Fibroblast of the aortic adventitia (primary cell): Measurements from ENCODE around the gene MBIP. TPM values are rescaled to one million over a fixed set of nuclear protein-coding genes. Genes with fewer than 3 reads are reported as not detected.
"Not testable (repeated sequence)": the region's sequence is repeated elsewhere in the genome, so short reads cannot be mapped to it uniquely, and the experiment has no call there.

ENCODE experiments used
- DNase-seq: peaks from one replicate; pipeline ENCODE4 v3.0.0-alpha.2; 2010; ENCODE audit warnings: low read depth
- H3K4me3 ChIP-seq: 2 replicates; pipeline ENCODE4 v1.5.1; 2011; ENCODE audit warnings: low read depth, mild to moderate bottlenecking, control low read depth, low read length, moderate library complexity
- total RNA-seq: library from RNA; depleted of rRNA; stranded (reverse); fragments of >200 nt; gene quantifications from 2 replicates; pipeline ENCODE4 v1.2.3, GENCODE V29; 2012; ENCODE audit warnings: low replicate concordance
- TF ChIP-seq, protein P1 (sequence below): IDR thresholded peaks from 2 replicates; pipeline ENCODE4 v1.5.1; 2011; ENCODE audit warnings: mild to moderate bottlenecking, low read length, control low read depth, inconsistent platforms; ENCODE audit not compliant: insufficient read depth

MBIP gene
- total RNA-seq, 1 donor, result 18.2 TPM

DNA sequence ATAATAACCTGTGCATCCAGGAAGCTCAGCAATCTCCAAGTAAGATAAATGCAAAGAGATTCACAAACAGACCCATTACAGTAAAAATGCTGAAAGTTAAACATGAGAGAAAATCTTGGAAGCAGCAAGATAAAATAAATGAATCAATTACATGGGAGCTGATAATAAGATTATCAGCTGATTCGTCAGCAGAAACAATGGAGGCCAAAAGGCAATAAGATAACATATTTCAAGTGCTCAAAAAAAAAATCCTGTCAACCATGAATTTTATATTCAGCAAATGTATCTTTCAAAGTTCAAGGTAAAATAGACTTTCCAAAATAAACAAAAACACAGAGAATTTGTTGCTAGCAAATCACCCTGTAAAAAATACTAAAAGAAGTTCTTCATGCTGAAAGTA is 36.4 kb upstream of the MBIP start:
- TF ChIP-seq, protein P1, sequence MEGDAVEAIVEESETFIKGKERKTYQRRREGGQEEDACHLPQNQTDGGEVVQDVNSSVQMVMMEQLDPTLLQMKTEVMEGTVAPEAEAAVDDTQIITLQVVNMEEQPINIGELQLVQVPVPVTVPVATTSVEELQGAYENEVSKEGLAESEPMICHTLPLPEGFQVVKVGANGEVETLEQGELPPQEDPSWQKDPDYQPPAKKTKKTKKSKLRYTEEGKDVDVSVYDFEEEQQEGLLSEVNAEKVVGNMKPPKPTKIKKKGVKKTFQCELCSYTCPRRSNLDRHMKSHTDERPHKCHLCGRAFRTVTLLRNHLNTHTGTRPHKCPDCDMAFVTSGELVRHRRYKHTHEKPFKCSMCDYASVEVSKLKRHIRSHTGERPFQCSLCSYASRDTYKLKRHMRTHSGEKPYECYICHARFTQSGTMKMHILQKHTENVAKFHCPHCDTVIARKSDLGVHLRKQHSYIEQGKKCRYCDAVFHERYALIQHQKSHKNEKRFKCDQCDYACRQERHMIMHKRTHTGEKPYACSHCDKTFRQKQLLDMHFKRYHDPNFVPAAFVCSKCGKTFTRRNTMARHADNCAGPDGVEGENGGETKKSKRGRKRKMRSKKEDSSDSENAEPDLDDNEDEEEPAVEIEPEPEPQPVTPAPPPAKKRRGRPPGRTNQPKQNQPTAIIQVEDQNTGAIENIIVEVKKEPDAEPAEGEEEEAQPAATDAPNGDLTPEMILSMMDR, result no peak
- no peak overlapping the region for H3K4me3 ChIP-seq

DNA sequence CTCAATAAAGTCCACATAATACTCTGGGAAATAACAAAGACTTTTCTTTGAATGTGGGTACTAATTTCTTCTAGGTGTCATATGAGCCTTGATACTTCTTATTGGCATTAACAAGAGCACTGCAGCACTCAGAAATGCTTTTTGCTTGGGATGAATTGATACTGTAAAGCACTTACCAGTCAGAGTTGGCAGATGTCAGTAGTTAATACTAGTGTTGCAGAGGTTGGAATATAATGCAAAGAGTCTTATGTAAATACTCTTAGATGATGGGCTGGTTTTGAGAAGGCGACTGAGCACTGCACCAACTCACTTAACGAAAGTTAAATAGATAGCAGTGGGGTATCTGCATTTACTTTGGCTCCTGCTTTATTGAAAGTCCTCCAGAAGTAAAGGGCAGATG is 25.6 kb upstream of the MBIP start:
- DNase-seq, result no peak
- no peak overlapping the region for H3K4me3 ChIP-seq
- TF ChIP-seq, protein P1, result no peak

More for the DNA sequence above, 36.4 kb upstream of the MBIP start:
- DNase-seq, result no peak

DNA sequence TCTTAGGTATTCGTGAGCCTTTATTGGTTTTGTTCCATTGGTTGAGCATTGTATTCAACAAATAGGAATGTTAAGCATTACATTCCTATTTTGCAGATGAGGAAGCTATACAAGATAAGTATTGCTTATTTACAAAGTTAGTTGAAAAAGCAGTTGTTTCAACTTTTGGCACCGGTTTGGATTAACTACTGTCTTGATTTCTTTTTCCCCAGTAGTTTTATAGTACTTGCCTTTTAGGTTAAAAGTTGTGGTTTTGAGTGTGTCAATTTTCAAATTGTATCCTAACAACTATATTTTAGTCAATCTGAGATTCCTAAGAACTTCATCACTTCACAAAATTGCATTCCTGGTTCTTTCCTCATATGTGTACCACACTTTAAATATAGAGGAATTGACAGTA is 23.8 kb upstream of the MBIP start:
- peak; percentile 2 for DNase-seq
- TF ChIP-seq, protein P1, result no peak

DNA sequence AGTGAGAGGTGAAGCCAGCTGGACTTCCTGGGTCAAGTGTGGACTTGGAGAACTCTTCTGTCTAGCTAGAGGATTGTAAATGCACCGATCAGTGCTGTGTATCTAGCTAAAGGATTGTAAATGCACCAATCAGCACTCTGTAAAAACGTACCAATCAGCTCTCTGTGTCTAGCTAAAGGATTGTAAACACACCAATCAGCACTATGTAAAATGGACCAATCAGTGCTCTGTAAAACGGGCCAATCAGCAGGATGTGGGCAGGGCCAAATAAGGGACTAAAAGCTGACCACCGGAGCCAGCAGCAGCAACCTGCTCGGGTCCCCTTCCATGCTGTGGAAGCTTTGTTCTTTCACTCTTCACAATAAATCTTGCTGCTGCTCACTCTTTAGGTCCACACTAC is 21.4 kb upstream of the MBIP start:
- DNase-seq, H3K4me3 ChIP-seq: not testable (repeated sequence)

More for the DNA sequence above, 23.8 kb upstream of the MBIP start:
- no peak overlapping the region for H3K4me3 ChIP-seq

DNA sequence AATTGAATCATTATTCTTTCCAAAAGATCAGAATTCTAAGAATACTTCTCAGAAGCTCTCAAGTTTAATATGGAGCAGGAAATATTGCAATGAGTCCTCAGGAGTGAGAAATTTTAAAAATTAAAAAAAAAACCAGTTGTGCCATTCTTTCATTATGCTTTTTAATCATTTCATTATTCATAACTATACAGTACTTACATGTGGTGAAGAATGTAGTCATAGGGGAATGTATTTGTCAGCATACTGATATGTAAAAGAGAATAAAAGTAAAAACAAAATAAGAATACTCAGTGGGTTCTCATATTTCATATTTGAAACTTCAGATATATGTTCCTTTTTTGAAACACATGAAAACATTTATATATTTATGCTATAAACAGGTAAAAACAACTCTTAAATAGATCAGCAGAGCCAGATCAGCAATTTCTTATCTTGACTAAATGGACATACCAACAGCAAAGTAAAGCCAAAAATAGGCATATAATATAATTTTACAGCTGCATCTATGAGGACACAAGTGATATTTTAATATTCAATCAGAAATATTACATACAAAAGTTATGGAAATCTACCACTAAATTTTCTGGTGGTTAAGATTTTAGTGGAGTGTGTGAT is 19.9 kb upstream of the MBIP start:
- DNase-seq, result no peak

DNA sequence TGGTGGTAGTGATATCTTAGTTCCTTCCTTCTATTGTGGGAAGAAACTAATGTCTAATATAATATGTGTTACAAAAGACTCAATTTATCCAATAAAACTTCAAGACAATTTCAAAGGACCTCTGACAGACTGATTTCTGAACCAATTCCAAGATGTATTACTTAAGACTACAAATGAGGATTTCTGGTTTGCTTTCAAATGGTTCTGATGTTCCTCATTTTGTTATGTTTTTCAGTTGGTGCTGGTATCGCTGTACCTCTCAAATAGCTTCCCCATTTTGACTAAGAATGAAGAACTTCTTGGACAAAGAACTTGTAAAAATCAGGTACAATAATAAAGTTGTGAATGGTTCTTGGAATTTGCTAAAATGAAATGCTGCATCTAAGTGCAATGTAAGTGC is 19.4 kb upstream of the MBIP start:
- DNase-seq, result no peak
- TF ChIP-seq, protein P1, result no peak

More for the DNA sequence above, 19.9 kb upstream of the MBIP start:
- TF ChIP-seq, protein P1, result no peak
- H3K4me3 ChIP-seq, result no peak overlapping the region

DNA sequence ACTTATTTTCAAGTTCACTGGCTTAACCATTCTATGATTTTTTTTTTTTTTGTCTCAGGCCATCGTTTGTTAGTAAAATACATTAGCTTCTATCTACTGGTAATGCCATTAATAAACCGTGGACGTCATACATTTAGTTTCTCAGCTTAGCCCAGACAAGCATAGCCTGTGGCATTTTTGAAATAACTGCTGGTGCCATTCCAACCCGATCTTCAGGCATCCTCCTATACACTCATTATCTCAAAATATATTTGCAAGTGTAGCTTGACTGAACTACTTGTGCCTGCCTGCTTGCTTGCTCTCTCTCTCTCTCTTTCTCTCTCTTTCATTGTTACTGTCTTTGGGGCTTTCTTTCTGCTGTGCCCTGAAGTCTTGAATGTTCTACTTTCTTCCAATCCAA is 12.7 kb upstream of the MBIP start:
- TF ChIP-seq, protein P1, result no peak
- no peak overlapping the region for H3K4me3 ChIP-seq

More for the DNA sequence above, 19.4 kb upstream of the MBIP start:
- no peak overlapping the region for H3K4me3 ChIP-seq

DNA sequence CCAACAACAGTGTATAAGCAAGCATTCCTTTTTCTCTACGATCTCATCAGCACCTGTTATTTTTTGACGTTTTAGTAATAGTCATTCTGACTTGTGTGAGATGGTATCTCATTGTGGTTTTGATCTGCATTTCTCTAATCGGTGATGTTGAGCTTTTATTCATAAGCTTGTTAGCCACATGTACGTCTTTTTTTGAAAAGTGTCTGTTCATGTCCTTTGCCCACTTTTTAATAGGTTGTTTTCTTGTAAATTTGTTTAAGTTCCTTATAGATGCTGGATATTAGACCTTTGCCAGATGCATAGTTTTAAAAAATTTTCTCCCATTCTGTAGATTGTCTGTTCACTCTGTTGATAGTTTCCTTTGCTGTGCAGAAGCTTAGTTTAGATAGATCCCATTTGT is 7.1 kb upstream of the MBIP start:
- H3K4me3 ChIP-seq, DNase-seq: not testable (repeated sequence)

More for the DNA sequence above, 12.7 kb upstream of the MBIP start:
- DNase-seq, result no peak
